Measurements from ENCODE around the gene R3HDML. TPM values are rescaled to one million over a fixed set of nuclear protein-coding genes. Genes with fewer than 3 reads are reported as not detected.

Gene R3HDML
- total RNA-seq, 2 experiments from 2014 or later, result not detected

- Mint-ChIP-seq H3K27ac (no peak overlapping the region), H3K4me3 (no peak overlapping the region), H3K36me3 (ENCODE audit: low read depth) (peaks cover 6% of the 10 kb centered on the region), H3K4me1 (ENCODE audit: low read depth) (peaks cover 15% of the 10 kb centered on the region), H3K9me3 (no peaks in the 10 kb centered on the region), H3K27me3 (no peaks in the 10 kb centered on the region)
- POLR2A ChIA-PET, result no interaction called here
- intact Hi-C loops (cut with micrococcal nuclease), result no loop called here
- CTCF ChIA-PET, result no interaction called here
- DNase-seq, result no peak
- ATAC-seq, result no peak
- no peak for TF ChIP-seq CTCF (IDR thresholded peaks at IDR 0.05)
Measured at GRCh38 chr20:44304383-44304782, 32.5 kb upstream of the R3HDML start.

GRCh38 chr20:44306927-44307326, 29.9 kb upstream of the R3HDML start:
- H3K9me3 Mint-ChIP-seq, result no peaks in the 10 kb centered on the region
- H3K4me1 Mint-ChIP-seq (ENCODE audit: low read depth), result peaks cover 19% of the 10 kb centered on the region
- H3K27me3 Mint-ChIP-seq, result no peaks in the 10 kb centered on the region
- no peak overlapping the region for H3K27ac Mint-ChIP-seq
- intact Hi-C loops (cut with micrococcal nuclease), result no loop called here
- ChIA-PET CTCF (no interaction called here), POLR2A (no interaction called here)
- DNase-seq, result no peak
- H3K4me3 Mint-ChIP-seq, result no peak overlapping the region
- ATAC-seq, result no peak
- peaks cover 8% of the 10 kb centered on the region for H3K36me3 Mint-ChIP-seq (ENCODE audit: low read depth)
- no peak for TF ChIP-seq CTCF (IDR thresholded peaks at IDR 0.05)

- Mint-ChIP-seq H3K27me3 (no peaks in the 10 kb centered on the region), H3K27ac (peak overlapping the region; percentile 85), H3K4me1 (ENCODE audit: low read depth) (peaks cover 16% of the 10 kb centered on the region), H3K4me3 (peak overlapping the region; percentile 91), H3K36me3 (ENCODE audit: low read depth) (peaks cover 8% of the 10 kb centered on the region), H3K9me3 (no peaks in the 10 kb centered on the region)
- ATAC-seq, result no peak
- intact Hi-C loops (cut with micrococcal nuclease), result loop anchor here (10.0 kb wide), 1 partner anchor 195 kb away; no protein-coding TSS in a partner anchor
- TF ChIP-seq CTCF (IDR thresholded peaks at IDR 0.05), result no peak
- ChIA-PET POLR2A (interaction anchor here (0.7 to 2.4 kb wide), 4 partner anchors 10 to 97 kb away, joined by 4 to 25 read pairs (median 8); no protein-coding TSS in a partner anchor), CTCF (interaction anchor here (0.8 to 8.3 kb wide), 28 partner anchors 10 to 300 kb away, joined by 3 to 444 read pairs (median 6); partner anchors contain the start of gene OSER1)
- no peak for DNase-seq
Measured at GRCh38 chr20:44309763-44310663, 26.8 kb upstream of the R3HDML start.

GRCh38 chr20:44310664-44311639, 25.9 kb upstream of the R3HDML start, which contains the start of gene FITM2:
FITM2 (minus strand) TSS chr20:44311202; CDS start chr20:44311148, 54 bp downstream.
- H3K4me3 Mint-ChIP-seq, result peak within 1 kb of the TSS; percentile 91
- DNase-seq, result peak; percentile 99
- peak; percentile 97 for ATAC-seq
- TF ChIP-seq CTCF (IDR thresholded peaks at IDR 0.05), result peak; percentile 81
- ChIA-PET CTCF (interaction anchor here (0.6 to 8.3 kb wide), 34 partner anchors 10 to 299 kb away, joined by 3 to 444 read pairs (median 6); partner anchors contain the start of gene OSER1), POLR2A (interaction anchor here (0.6 to 2.4 kb wide), 5 partner anchors 11 to 124 kb away, joined by 3 to 25 read pairs (median 4); no protein-coding TSS in a partner anchor)
- no peaks in the 10 kb centered on the region for H3K9me3 Mint-ChIP-seq
- peaks cover 8% of the 10 kb centered on the region for H3K36me3 Mint-ChIP-seq (ENCODE audit: low read depth)
- peak within 1 kb of the TSS; percentile 85 for H3K27ac Mint-ChIP-seq
- H3K4me1 Mint-ChIP-seq (ENCODE audit: low read depth), result peaks cover 16% of the 10 kb centered on the region
- intact Hi-C loops (cut with micrococcal nuclease), result loop anchor here (1.0 to 10.0 kb wide), 2 partner anchors 94 to 196 kb away; no protein-coding TSS in a partner anchor
- no peaks in the 10 kb centered on the region for H3K27me3 Mint-ChIP-seq
